Measurements from ENCODE around the gene PCDH15.

GRCh38 chr10:53990799-53991238 lies 810.2 kb downstream of the PCDH15 start:
- TF ChIP-seq, protein P1, sequence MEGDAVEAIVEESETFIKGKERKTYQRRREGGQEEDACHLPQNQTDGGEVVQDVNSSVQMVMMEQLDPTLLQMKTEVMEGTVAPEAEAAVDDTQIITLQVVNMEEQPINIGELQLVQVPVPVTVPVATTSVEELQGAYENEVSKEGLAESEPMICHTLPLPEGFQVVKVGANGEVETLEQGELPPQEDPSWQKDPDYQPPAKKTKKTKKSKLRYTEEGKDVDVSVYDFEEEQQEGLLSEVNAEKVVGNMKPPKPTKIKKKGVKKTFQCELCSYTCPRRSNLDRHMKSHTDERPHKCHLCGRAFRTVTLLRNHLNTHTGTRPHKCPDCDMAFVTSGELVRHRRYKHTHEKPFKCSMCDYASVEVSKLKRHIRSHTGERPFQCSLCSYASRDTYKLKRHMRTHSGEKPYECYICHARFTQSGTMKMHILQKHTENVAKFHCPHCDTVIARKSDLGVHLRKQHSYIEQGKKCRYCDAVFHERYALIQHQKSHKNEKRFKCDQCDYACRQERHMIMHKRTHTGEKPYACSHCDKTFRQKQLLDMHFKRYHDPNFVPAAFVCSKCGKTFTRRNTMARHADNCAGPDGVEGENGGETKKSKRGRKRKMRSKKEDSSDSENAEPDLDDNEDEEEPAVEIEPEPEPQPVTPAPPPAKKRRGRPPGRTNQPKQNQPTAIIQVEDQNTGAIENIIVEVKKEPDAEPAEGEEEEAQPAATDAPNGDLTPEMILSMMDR (IDR thresholded peaks at IDR 0.05; ENCODE audit: low read length) = no peak
- TF ChIP-seq EZH2 (optimal IDR thresholded peaks at IDR 0.05; ENCODE audit: low read depth, low read length) (no peak), EZH2phosphoT487 (IDR thresholded peaks at IDR 0.05; ENCODE audit: low read length) (no peak)

All from MM.1S (cell line).